Stimulated activated CD4-positive, alpha-beta T cell treated with anti-CD3 and anti-CD28 coated beads, Interleukin-2, amount 100 ng/mL, for 48 hours (primary cell): ENCODE data around the gene GNG3.
A peak's percentile ranks its signal among the peaks of the same experiment; 100 is the strongest.
"Not testable (repeated sequence)": the region's sequence is repeated elsewhere in the genome, so short reads cannot be mapped to it uniquely, and the experiment has no call there.

Experiments used
- DNase-seq, 2 donors: peaks; one replicate each; pipeline ENCODE4 v3.0.0-alpha.2; 2020

The GNG3 gene

GRCh38 chr11:62688491-62688890 lies 19.0 kb upstream of the GNG3 start:
- no peak for DNase-seq

- no peak for DNase-seq
Observed at GRCh38 chr11:62689421-62690183, 17.9 kb upstream of the GNG3 start, which contains the start of gene LRRN4CL. TSS of gene LRRN4CL (minus strand) at chr11:62689530. CDS start at chr11:62688508, 1,022 bp downstream.

- not testable (repeated sequence) for DNase-seq
Observed at GRCh38 chr11:62693624-62694023, 13.9 kb upstream of the GNG3 start.

- DNase-seq, result peak; percentile 74 to 76
Observed at GRCh38 chr11:62694455-62695167, 12.9 kb upstream of the GNG3 start.

- DNase-seq, result no peak
Observed at GRCh38 chr11:62702246-62702645, 5.2 kb upstream of the GNG3 start.

- DNase-seq, result not testable (repeated sequence)
Observed at GRCh38 chr11:62703921-62704320, 3.6 kb upstream of the GNG3 start.

GRCh38 chr11:62705413-62705812 lies 2.1 kb upstream of the GNG3 start:
- DNase-seq, result no peak

GRCh38 chr11:62705880-62706849 lies 1.3 kb upstream of the GNG3 start:
- DNase-seq, result peak; percentile 93 to 97

GRCh38 chr11:62706850-62707247 lies 627 bp upstream of the GNG3 start:
- no peak for DNase-seq

- no peak for DNase-seq
Observed at GRCh38 chr11:62708392-62708791, 916 bp downstream of the GNG3 start.

GRCh38 chr11:62708793-62709192 lies 1.3 kb downstream of the GNG3 start:
- no peak for DNase-seq

- DNase-seq, result peak; percentile 89 to 91
Observed at GRCh38 chr11:62709247-62710000, 1.9 kb downstream of the GNG3 start.

GRCh38 chr11:62710001-62710345 lies 2.5 kb downstream of the GNG3 start:
- no peak for DNase-seq

- DNase-seq, result no peak
Observed at GRCh38 chr11:62712276-62712812, 4.9 kb downstream of the GNG3 start.

GRCh38 chr11:62712861-62713260 lies 5.4 kb downstream of the GNG3 start:
- DNase-seq, result no peak

GRCh38 chr11:62713343-62713742 lies 5.9 kb downstream of the GNG3 start:
- no peak for DNase-seq

- DNase-seq, result no peak
Observed at GRCh38 chr11:62715150-62716130, 8.0 kb downstream of the GNG3 start.

GRCh38 chr11:62716206-62716605 lies 8.7 kb downstream of the GNG3 start:
- DNase-seq, result no peak

- no peak for DNase-seq
Observed at GRCh38 chr11:62716816-62717215, 9.3 kb downstream of the GNG3 start.

- no peak for DNase-seq
Observed at GRCh38 chr11:62719302-62719978, 12.0 kb downstream of the GNG3 start.
